H1 (cell line): ENCODE measurements around the gene SLFN14. TPM values are rescaled to one million over a fixed set of nuclear protein-coding genes. Genes with fewer than 3 reads are reported as not detected.

ENCODE experiments used
- CTCF ChIA-PET: fragments of 300-600 bp; sonication (Branson Sonifier 250); formaldehyde crosslinking; loops from one replicate; lab custom pipeline; 2021; ENCODE audit not compliant: partially characterized antibody; lab: Charles Lee
- POLR2A ChIA-PET: fragments of 300-600 bp; sonication (Branson Sonifier 250); formaldehyde crosslinking; loops from one replicate; lab custom pipeline; 2021; ENCODE audit warnings: inconsistent platforms; ENCODE audit not compliant: partially characterized antibody; lab: Charles Lee
- DNase-seq, 2 experiments: peaks; one replicate each; pipeline versions ENCODE4 v3.0.0 to v3.0.0-alpha.2; 2010 to 2022; ENCODE audit warnings: low spot score in 2 of 2, low read depth in 1 of 2, mixed read lengths in 1 of 2
- FAIRE-seq: peaks from 2 replicates; lab custom pipeline; 2011; peaks lifted over from hg19 to GRCh38; lab: Jason Lieb, UNC
- H2AFZ ChIP-seq: 2 replicates; pipeline ENCODE4 v1.8.1; 2012; ENCODE audit warnings: low read length, inconsistent platforms
- H2AK5ac ChIP-seq: 2 replicates; pipeline ENCODE4 v1.6.1; 2013; ENCODE audit warnings: low read depth, low read length
- H2BK120ac ChIP-seq: replicated peaks from 2 replicates; pipeline ENCODE3; 2013; ENCODE audit warnings: low read depth, low read length, inconsistent platforms
- H2BK12ac ChIP-seq: 2 replicates; pipeline ENCODE4 v1.6.1; 2013; ENCODE audit warnings: low read depth, low read length
- H2BK15ac ChIP-seq: 2 replicates; pipeline ENCODE4 v1.6.1; 2013; ENCODE audit warnings: low read length
- H2BK20ac ChIP-seq: 2 replicates; pipeline ENCODE4 v1.6.1; 2013; ENCODE audit warnings: low read length
- H2BK5ac ChIP-seq: 2 replicates; pipeline ENCODE4 v1.6.1; 2013; ENCODE audit warnings: low read depth, low read length
- H3K14ac ChIP-seq: 2 replicates; pipeline ENCODE4 v1.6.1; 2013; ENCODE audit warnings: inconsistent platforms; ENCODE audit not compliant: insufficient read length
- H3K18ac ChIP-seq: 2 replicates; pipeline ENCODE4 v1.6.1; 2013; ENCODE audit warnings: low read length; ENCODE audit errors: extremely low read depth
- H3K23ac ChIP-seq: 2 replicates; pipeline ENCODE4 v1.6.1; 2013; ENCODE audit warnings: inconsistent platforms; ENCODE audit not compliant: insufficient read length
- H3K23me2 ChIP-seq: 2 replicates; pipeline ENCODE4 v1.6.1; 2013; ENCODE audit warnings: low read depth, low read length
- H3K27ac ChIP-seq: 2 replicates; pipeline ENCODE4 v1.6.1; 2011; ENCODE audit warnings: low read depth, low read length, inconsistent platforms
- H3K27me3 ChIP-seq, 4 experiments: replicated peaks in 1 of 4; 1 replicate in 1 of 4; 2 replicates in 3 of 4; pipeline versions ENCODE4 v1.6.1 to v1.8.1; 2011 to 2013; ENCODE audit warnings: low read length in 3 of 4, mild to moderate bottlenecking in 3 of 4, inconsistent platforms in 2 of 4, mixed read lengths in 2 of 4, moderate library complexity in 1 of 4; ENCODE audit not compliant: control insufficient read depth in 3 of 4, insufficient read depth in 3 of 4; ENCODE audit errors: extremely low read depth in 1 of 4
- H3K36me3 ChIP-seq, 4 experiments: 2 replicates each; pipeline versions ENCODE4 v1.6.1 to v1.8.1; 2011 to 2013; ENCODE audit warnings: mild to moderate bottlenecking in 4 of 4, low read length in 3 of 4, moderate library complexity in 2 of 4, control low read depth in 1 of 4, inconsistent platforms in 1 of 4; ENCODE audit not compliant: insufficient read depth in 4 of 4, control insufficient read depth in 2 of 4
- H3K4ac ChIP-seq: replicated peaks from 2 replicates; pipeline ENCODE3; 2013; ENCODE audit warnings: low read length, low read depth, mixed read lengths, inconsistent platforms; ENCODE audit not compliant: insufficient read length
- H3K4me1 ChIP-seq, 4 experiments: replicated peaks in 1 of 4; 1 replicate in 1 of 4; 2 replicates in 3 of 4; pipeline versions ENCODE4 v1.6.1 to v1.8.1; 2011 to 2013; ENCODE audit warnings: low read length in 3 of 4, inconsistent platforms in 2 of 4, mixed read lengths in 1 of 4; ENCODE audit not compliant: insufficient read depth in 4 of 4, control insufficient read depth in 3 of 4
- H3K4me2 ChIP-seq, 2 experiments: 2 replicates each; pipeline versions ENCODE4 v1.6.1 to v1.8.1; 2011 to 2013; ENCODE audit warnings: low read depth in 2 of 2, low read length in 2 of 2, control low read depth in 1 of 2, inconsistent platforms in 1 of 2, mild to moderate bottlenecking in 1 of 2; ENCODE audit not compliant: insufficient read depth in 1 of 2
- H3K4me3 ChIP-seq, 4 experiments: fragments of 200-600, 300-600 bp in 1 of 4; sonication (generic), shearing (Covaris generic), sonication (Bioruptor Twin) in 1 of 4; 2 replicates each; pipeline versions ENCODE4 v1.5.1 to v1.8.1; 2011 to 2016; ENCODE audit warnings: low read length in 4 of 4, low read depth in 3 of 4, control low read depth in 2 of 4, inconsistent platforms in 2 of 4, mild to moderate bottlenecking in 2 of 4, mixed read lengths in 1 of 4, moderate library complexity in 1 of 4; ENCODE audit not compliant: insufficient read depth in 2 of 4; ENCODE audit errors: extremely low read depth in 1 of 4
- H3K56ac ChIP-seq: replicated peaks from 2 replicates; pipeline ENCODE3; 2013; ENCODE audit warnings: low read depth, mild to moderate bottlenecking, mixed read lengths, low read length, inconsistent platforms; ENCODE audit not compliant: insufficient read length
- H3K79me1 ChIP-seq: 2 replicates; pipeline ENCODE4 v1.6.1; 2013; ENCODE audit warnings: low read depth, low read length, control low read depth
- H3K79me2 ChIP-seq, 2 experiments: 2 replicates each; pipeline versions ENCODE4 v1.6.1 to v1.8.1; 2012 to 2013; ENCODE audit warnings: low read length in 2 of 2, mild to moderate bottlenecking in 2 of 2, inconsistent platforms in 1 of 2; ENCODE audit not compliant: insufficient read depth in 2 of 2, control insufficient read depth in 1 of 2
- H3K9ac ChIP-seq, 4 experiments: replicated peaks in 1 of 4; 1 replicate in 1 of 4; 2 replicates in 3 of 4; pipeline versions ENCODE4 v1.6.1 to v1.8.1; 2011 to 2013; ENCODE audit warnings: low read depth in 3 of 4, low read length in 3 of 4, control low read depth in 2 of 4, mild to moderate bottlenecking in 2 of 4, moderate library complexity in 2 of 4, inconsistent platforms in 1 of 4; ENCODE audit errors: extremely low read depth in 1 of 4
- H3K9me3 ChIP-seq, 2 experiments: 2 replicates each; pipeline versions ENCODE4 v1.6.1 to v1.8.1; 2012 to 2013; ENCODE audit warnings: mild to moderate bottlenecking in 2 of 2, moderate library complexity in 2 of 2, control low read depth in 1 of 2, inconsistent platforms in 1 of 2, low read depth in 1 of 2, low read length in 1 of 2, mixed read lengths in 1 of 2; ENCODE audit not compliant: insufficient read depth in 2 of 2
- H4K20me1 ChIP-seq, 2 experiments: replicated peaks in 1 of 2; 2 replicates each; pipeline versions ENCODE3 to v1.8.1; 2011 to 2013; ENCODE audit warnings: inconsistent platforms in 2 of 2, low read length in 2 of 2, mild to moderate bottlenecking in 1 of 2; ENCODE audit not compliant: insufficient read depth in 2 of 2, control insufficient read depth in 1 of 2
- H4K5ac ChIP-seq: 2 replicates; pipeline ENCODE4 v1.6.1; 2013; ENCODE audit warnings: low read length, low read depth, mixed read lengths, inconsistent platforms; ENCODE audit not compliant: insufficient read length
- H4K8ac ChIP-seq: 2 replicates; pipeline ENCODE4 v1.8.0; 2013; ENCODE audit warnings: mild to moderate bottlenecking, moderate library complexity, low read length, inconsistent platforms; ENCODE audit not compliant: insufficient read depth; ENCODE audit errors: extremely low read depth
- H4K91ac ChIP-seq: replicated peaks from 2 replicates; pipeline ENCODE3; 2013; ENCODE audit warnings: low read length, mixed read lengths, inconsistent platforms; ENCODE audit not compliant: insufficient read length
- ASH2L ChIP-seq: fragments of 200-600, 300-600 bp; sonication (generic); IDR thresholded peaks from one replicate; pipeline ENCODE4 v1.7.1; 2017; ENCODE audit warnings: low read length
- SIX5 ChIP-seq: IDR thresholded peaks from 2 replicates; pipeline ENCODE4 v1.6.1; 2011; ENCODE audit warnings: mild to moderate bottlenecking, low read depth, low read length
- WGBS, 2 experiments: shearing (Covaris generic) in 1 of 2; methylation state at CpG; one replicate each; pipeline versions ENCODE4 v1.1.6 to v1.1.7; 2013 to 2015; ENCODE audit warnings: low lambda C conversion rate in 2 of 2, mixed read lengths in 2 of 2, inconsistent platforms in 1 of 2, low coverage in 1 of 2, missing lambda C conversion rate in 1 of 2; ENCODE audit not compliant: insufficient replicate concordance in 2 of 2, insufficient coverage in 1 of 2, insufficient read length in 1 of 2; ENCODE audit errors: extremely low coverage in 1 of 2, missing lambda C conversion rate in 1 of 2; 5-methylcytosine and 5-hydroxymethylcytosine counted together
- polyA plus RNA-seq, 7 experiments: library from polyadenylated mRNA; depleted of rRNA in 3 of 7; stranded (reverse) in 5 of 7; unstranded in 2 of 7; fragments of >200 nt in 5 of 7; fragments of 200-250 nt in 2 of 7; gene quantifications; 1 replicate in 5 of 7; 2 replicates in 1 of 7; 4 replicates in 1 of 7; pipeline versions ENCODE4 v1.2.1 to v1.2.3, GENCODE V29; 2011 to 2013; ENCODE audit warnings: missing spikeins in 2 of 7, mixed read lengths in 2 of 7
- total RNA-seq: library from RNA; stranded (reverse); fragmentation: NEBNext Ultra II Directional; extraction: Animal tissue kit (Norgen Biotek cat#: 25700); gene quantifications from 2 replicates; pipeline ENCODE4 v1.2.1, GENCODE V29; 2021

SLFN14 gene
- total and polyA plus RNA-seq, 2 of the 8 experiments (the other 6 are each of a cell fraction or from before 2014, with no cell fraction given): 0.03 TPM; not detected in 1

GRCh38 chr17:35578929-35579432 is 18.4 kb upstream of the SLFN14 start:
- Histone ChIP-seq H2BK12ac (no peak overlapping the region), H3K4ac (no peak overlapping the region), H3K56ac (peak overlapping the region; percentile 52), H3K27me3 (peaks cover 0 to 5% (median 0%) of the 10 kb centered on the region in 4 experiments; a peak in 2 of 7 replicates), H3K4me1 (peaks cover 0 to 2% (median under 1%) of the 10 kb centered on the region in 4 experiments; a peak in 1 of 7 replicates), H2BK120ac (no peak overlapping the region), H3K36me3 (peaks cover 0 to 16% (median 0%) of the 10 kb centered on the region in 4 experiments; a peak in 2 of 8 replicates), H3K23me2 (peaks cover 8% of the 10 kb centered on the region), H3K4me2 (peak overlapping the region; percentile 92 to 94), H4K8ac (peak overlapping the region; percentile 95; the same call in 1 of the 2 replicates), H3K9ac (peak overlapping the region; percentile 80 to 90 (median 82)), H3K23ac (no peak overlapping the region), H3K14ac (no peak overlapping the region), H3K79me1 (no peaks in the 10 kb centered on the region), H3K79me2 (no peaks in the 10 kb centered on the region), H3K4me3 (peak overlapping the region; percentile 81 to 85 (median 84)), H3K27ac (peak overlapping the region; percentile 58), H3K18ac (peak overlapping the region; percentile 27; the same call in 1 of the 2 replicates), H2AK5ac (no peak overlapping the region), H4K91ac (no peak overlapping the region), H4K20me1 (no peaks in the 10 kb centered on the region), H3K9me3 (no peaks in the 10 kb centered on the region), H2BK20ac (no peak overlapping the region), H2AFZ (peak overlapping the region; percentile 27), H4K5ac (peak overlapping the region; percentile 70), H2BK5ac (peak overlapping the region; percentile 81; the same call in 1 of the 2 replicates), H2BK15ac (no peak overlapping the region; the same call in 1 of the 2 replicates)
- no peak for DNase-seq
- WGBS, 2 experiments: 9% methylated on average over 11 of the region's 11 CpGs; no CpG with 5 or more reads in 1 of the 2 experiments
- CTCF ChIA-PET: interaction anchor here (0.8 to 1.4 kb wide), 5 partner anchors 8 to 204 kb away, joined by 3 to 4 read pairs (median 3); partner anchors contain the start of gene AP2B1
- TF ChIP-seq ASH2L (peak; percentile 18), SIX5 (no peak)
- POLR2A ChIA-PET: interaction anchor here (0.8 to 2.7 kb wide), 12 partner anchors 8 to 231 kb away, joined by 3 to 14 read pairs (median 4); partner anchors contain the start of gene AP2B1
- FAIRE-seq: no peak
